Gastroesophageal sphincter (tissue), 3 donors: ENCODE measurements around the gene PCDHGB3.

Experiments used
- EP300 ChIP-seq: sonication (generic); formaldehyde crosslinking; IDR thresholded peaks from one replicate; pipeline ENCODE4 v1.6.1; 2017; ENCODE audit warnings: antibody characterized with exemption, mild to moderate bottlenecking
- POLR2A ChIP-seq, 2 donors: fragments of 450-650 bp; IDR thresholded peaks; one replicate each; pipeline ENCODE4 v1.6.1; 2017; ENCODE audit warnings: antibody characterized with exemption in 2 of 2, mild to moderate bottlenecking in 2 of 2, moderate library complexity in 1 of 2
- POLR2AphosphoS5 ChIP-seq: sonication (generic); formaldehyde crosslinking; IDR thresholded peaks from one replicate; pipeline ENCODE4 v1.6.1; 2017; ENCODE audit warnings: antibody characterized with exemption
- TF ChIP-seq, protein P1 (sequence below), 4 experiments: fragments of 200-600 bp in 2 of 4; fragments of 450-650 bp in 2 of 4; sonication (generic) in 1 of 4; IDR thresholded peaks; one replicate each; pipeline ENCODE4 v1.5.1; 2017 to 2019; ENCODE audit warnings: antibody characterized with exemption in 4 of 4, mild to moderate bottlenecking in 2 of 4, moderate library complexity in 2 of 4

DNA sequence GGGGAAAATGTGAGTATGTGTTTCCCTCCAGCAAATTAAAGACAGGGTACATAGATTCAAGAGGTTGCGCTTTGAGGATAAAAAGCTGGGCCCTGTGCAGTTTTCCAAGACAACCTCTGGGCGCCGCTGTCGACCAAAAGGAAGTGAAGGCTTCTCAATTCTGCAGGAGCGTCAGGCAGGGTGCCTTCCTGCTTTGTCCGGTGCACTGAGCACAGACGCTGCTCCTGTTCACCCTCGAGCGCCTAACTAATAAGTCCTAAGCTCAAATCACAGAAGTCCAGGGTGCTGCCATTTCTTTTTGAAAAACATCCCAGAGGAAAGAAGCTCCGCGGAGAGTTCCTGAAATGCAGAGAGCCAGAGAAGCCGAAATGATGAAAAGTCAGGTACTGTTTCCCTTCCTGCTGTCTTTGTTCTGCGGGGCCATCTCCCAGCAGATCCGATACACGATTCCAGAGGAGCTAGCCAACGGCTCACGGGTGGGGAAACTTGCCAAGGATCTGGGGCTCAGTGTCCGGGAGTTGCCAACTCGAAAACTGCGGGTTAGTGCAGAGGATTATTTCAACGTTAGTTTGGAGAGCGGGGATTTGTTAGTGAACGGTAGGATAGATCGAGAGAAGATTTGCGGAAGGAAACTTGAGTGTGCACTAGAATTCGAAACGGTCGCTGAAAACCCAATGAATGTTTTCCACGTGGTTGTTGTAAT is 20.0 kb upstream of the PCDHGB3 start, which contains the start of gene PCDHGB1:
- TF ChIP-seq, protein P1, sequence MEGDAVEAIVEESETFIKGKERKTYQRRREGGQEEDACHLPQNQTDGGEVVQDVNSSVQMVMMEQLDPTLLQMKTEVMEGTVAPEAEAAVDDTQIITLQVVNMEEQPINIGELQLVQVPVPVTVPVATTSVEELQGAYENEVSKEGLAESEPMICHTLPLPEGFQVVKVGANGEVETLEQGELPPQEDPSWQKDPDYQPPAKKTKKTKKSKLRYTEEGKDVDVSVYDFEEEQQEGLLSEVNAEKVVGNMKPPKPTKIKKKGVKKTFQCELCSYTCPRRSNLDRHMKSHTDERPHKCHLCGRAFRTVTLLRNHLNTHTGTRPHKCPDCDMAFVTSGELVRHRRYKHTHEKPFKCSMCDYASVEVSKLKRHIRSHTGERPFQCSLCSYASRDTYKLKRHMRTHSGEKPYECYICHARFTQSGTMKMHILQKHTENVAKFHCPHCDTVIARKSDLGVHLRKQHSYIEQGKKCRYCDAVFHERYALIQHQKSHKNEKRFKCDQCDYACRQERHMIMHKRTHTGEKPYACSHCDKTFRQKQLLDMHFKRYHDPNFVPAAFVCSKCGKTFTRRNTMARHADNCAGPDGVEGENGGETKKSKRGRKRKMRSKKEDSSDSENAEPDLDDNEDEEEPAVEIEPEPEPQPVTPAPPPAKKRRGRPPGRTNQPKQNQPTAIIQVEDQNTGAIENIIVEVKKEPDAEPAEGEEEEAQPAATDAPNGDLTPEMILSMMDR (IDR thresholded peaks at IDR 0.05), result peak in 3 of 4 experiments; percentile 21 to 47 (median 34)
- TF ChIP-seq POLR2AphosphoS5 (no peak), POLR2A (IDR thresholded peaks at IDR 0.05) (no peak), EP300 (no peak)
